GM21786 (cell line): ENCODE data around the gene ST8SIA5.
"Not testable (repeated sequence)": the region's sequence is repeated elsewhere in the genome, so short reads cannot be mapped to it uniquely, and the experiment has no call there.

Source experiments
- ATAC-seq: cut with Tn5 transposase; IDR thresholded peaks from one replicate; pipeline ENCODE4 v1.9.1; 2021; ENCODE audit not compliant: unreplicated experiment

ST8SIA5 gene, protein sequence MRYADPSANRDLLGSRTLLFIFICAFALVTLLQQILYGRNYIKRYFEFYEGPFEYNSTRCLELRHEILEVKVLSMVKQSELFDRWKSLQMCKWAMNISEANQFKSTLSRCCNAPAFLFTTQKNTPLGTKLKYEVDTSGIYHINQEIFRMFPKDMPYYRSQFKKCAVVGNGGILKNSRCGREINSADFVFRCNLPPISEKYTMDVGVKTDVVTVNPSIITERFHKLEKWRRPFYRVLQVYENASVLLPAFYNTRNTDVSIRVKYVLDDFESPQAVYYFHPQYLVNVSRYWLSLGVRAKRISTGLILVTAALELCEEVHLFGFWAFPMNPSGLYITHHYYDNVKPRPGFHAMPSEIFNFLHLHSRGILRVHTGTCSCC

DNA sequence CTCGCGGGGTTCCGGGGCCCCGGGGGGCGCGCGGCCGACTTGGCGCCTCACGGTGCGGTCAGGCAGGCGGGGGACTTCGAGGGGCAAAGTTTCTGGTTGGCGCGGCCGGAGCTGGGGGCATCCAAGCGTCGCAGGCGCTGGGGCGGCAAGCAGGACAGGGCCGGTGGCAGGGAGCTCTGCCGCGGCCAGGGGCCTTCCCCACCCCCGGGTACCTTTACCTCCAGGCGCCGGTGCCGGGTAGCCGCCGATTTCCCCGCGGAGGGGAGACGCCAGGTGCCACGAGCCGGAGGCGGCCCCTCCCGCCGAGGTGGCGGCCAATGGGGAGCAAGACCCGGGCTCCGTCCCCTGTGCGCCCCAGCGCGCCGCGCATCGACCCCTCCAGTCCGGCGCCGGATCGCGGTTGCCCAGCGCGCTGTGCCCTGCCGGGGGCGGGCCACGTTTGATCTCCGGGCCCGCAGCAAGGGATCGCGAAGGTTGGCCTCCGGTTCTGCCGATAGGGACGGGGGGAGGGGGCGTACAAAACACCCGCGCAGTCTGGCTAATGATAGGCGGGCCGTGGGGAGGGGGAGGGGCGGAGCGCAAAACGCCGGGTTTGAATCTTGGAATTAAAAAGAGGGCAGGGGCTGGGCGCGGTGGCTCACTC, at the start of gene ST8SIA5:
ST8SIA5 (minus strand) TSS at position 495 of the 643 bp plus-strand sequence. CDS start 545 bp downstream, outside the sequence.
- no peak for ATAC-seq

GRCh38 chr18:46795945-46796344, 39.1 kb upstream of the ST8SIA5 start:
- not testable (repeated sequence) for ATAC-seq

- ATAC-seq = no peak
Observed at GRCh38 chr18:46794607-46795006, 37.8 kb upstream of the ST8SIA5 start.

GRCh38 chr18:46793565-46793964, 36.7 kb upstream of the ST8SIA5 start:
- no peak for ATAC-seq

DNA sequence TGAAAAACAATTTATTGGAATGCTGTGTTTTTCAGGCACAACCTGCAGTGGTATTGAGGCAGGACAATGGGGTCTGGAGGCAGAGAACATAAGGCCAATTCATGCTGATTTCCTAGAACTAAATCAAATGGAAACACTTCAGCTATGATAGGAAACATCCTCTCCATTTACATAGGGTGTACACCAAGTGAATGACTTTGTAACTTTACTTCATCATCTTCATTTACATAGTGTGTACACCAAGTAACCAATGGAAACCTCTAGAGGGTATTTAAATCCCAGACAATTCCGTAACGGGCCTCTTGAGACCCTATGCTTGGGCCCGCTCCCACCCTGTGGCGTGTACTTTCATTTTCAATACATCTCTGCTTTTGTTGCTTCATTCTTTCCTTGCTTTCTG, 32.2 kb upstream of the ST8SIA5 start:
- no peak for ATAC-seq

GRCh38 chr18:46787674-46788073, 30.8 kb upstream of the ST8SIA5 start:
- ATAC-seq = no peak

GRCh38 chr18:46772357-46772756, 15.5 kb upstream of the ST8SIA5 start:
- no peak for ATAC-seq

GRCh38 chr18:46771141-46771540, 14.3 kb upstream of the ST8SIA5 start:
- ATAC-seq = no peak

GRCh38 chr18:46770708-46771107, 13.9 kb upstream of the ST8SIA5 start:
- no peak for ATAC-seq

GRCh38 chr18:46768166-46768921, 11.5 kb upstream of the ST8SIA5 start:
- ATAC-seq = no peak

GRCh38 chr18:46767217-46767616, 10.4 kb upstream of the ST8SIA5 start:
- ATAC-seq = no peak

- ATAC-seq = no peak
Observed at GRCh38 chr18:46764586-46764985, 7.7 kb upstream of the ST8SIA5 start.

DNA sequence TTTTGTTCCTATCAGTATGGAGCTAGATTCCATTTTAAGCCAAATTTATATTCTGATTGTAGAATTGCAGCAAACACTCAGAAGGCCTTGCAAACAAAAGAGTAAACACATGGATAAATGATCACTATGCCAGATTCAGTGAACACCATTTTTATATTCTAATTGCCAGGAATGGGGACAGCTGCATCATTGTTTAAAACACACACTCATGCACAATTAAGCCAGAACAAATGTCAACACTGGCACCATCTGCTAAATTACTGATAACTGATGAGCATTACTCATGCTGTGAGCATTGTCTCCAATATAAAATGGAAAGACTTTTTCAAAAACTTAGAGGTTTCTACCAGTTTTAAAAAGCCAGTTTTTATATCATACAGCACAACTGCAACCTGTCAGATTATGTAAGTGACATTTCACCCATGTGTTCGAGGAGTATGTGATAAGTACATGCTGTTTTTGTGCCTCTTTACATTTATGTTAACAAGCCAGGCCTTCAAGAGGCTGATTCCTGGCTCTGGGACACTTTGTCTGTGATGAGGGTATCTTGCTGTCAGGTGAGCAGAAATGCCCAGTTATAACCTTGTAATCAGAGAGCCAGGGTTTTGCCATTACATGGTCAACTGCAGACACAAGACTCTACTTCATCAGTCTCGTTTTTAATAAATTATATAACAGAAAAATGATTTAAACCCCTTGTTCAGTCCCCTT, 4.4 kb upstream of the ST8SIA5 start:
- no peak for ATAC-seq

DNA sequence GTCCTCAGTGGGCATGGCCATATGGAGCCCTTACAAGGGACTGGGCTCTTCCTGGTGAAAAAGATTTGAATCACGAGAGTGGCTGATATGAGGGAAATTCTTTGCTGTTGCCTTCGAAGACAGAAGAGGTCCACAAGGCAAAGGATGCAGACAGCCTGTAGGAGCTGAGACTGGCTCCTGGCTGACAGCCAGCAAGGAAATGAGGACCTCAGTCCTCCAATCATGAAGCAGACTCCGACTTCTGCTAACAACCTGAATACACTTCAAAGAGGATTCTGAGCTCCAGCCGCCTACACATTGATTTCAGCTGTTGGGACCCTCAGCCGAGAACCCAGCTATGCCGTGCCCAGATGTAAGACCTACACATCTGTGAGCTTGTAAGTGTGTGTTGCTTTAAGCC, 3.0 kb upstream of the ST8SIA5 start:
- ATAC-seq = no peak

DNA sequence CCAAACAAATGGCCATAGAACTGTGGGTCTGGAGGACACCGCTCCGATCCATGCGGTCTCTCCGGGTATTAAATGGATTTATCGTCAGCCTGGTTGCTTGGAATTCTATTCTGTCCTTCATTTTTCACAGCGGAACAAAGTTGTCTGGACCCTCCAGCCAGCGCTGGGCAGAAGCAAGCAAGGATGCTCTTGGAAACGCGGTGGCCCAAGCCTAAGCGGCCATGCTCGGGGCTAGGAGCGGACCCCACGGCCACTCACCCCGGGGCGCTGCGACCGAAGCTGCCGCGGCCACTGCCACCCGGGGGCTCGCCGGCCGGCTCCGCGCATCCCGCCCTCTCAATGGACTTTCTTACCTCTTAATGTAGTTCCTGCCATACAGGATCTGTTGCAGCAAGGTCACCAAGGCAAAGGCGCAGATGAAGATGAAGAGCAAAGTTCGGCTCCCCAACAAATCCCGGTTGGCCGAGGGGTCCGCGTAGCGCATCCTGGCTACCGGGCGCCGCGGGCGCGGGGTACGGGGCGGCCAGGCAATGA, 761 bp downstream of the ST8SIA5 start:
- no peak for ATAC-seq

DNA sequence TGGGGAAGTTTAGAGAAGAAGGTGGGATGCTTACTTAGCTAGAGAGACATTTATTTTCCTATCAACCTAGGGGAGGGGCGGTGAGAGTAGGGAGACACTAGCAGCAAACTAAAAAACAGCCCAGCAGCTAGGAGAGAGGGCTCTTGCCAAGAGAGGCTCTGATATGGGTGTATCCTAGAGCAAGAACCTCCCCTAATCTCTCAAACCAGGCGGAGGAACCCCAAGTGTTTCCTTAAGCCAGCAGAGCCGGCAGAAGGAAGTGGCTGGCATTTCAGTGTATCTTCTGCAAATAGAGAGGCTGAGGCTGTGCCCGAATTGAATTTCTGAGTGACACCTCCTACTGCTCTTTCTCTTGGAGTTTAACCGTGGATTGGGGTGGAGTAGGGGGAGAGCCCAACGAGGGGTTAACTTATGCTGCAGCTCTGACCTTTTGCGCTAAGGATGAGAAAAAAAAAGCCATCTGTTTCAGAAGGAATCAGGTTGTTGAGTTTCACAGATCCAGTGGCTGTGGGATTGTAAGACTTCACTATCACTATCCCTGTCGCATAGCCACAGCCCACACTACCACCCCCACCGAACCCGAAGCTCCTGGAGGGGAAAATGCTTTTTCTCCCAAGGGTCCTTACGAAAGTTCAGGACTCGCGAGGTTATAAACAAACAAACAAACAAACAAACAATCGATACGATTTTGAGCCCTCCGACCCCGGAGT, 1.4 kb downstream of the ST8SIA5 start:
- ATAC-seq = no peak

DNA sequence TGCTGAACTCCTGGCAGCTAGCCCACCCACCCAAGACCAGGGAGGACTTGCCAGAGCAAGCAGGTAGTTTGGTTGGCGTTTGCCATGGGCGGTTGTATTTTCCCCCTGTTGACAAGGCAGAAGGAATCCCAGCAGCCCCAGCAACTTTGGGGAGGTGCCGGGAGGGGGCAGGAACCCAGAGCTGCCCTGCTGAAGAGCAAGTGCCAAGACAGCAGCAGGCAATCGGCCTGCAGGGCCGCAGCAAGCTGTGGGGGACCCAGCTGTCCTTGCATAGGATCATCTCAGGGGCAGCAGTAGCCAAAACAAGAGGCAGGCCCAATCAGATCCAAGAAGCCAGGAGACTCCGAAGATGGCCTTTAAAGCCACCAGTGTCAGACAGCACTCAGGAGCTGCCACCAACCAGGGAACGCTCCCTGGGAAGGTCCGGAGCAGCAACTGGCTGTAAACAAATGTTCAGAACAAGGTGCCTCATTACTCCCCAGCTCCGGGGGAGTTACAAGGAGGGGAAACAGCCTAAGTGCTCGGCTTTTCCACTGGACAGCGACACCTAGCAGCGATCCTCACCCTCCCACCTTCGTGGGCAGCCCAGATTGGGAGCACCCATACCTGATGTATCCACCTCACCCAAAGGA, 2.1 kb downstream of the ST8SIA5 start:
- ATAC-seq = no peak

- ATAC-seq = peak; percentile 63
Observed at GRCh38 chr18:46754188-46754587, 2.7 kb downstream of the ST8SIA5 start.

DNA sequence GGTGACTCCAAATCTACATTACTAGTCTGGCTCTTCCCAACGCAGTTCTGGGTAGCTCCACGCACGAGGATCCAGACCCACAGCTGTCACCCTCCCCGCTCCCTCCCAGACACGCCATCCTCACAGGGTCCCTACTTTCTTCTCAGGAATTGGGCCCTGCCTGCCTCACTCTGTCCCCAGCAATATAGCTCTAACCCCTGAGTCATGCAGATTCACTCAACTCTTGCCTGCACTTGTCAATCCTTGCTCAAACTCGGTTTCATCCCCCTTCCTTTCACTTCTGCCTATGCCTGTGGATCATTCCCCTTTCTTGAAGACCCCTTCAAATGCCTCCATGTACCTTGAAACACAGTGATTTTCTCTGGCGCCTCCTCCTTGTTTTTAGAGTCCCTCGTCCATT, 5.0 kb downstream of the ST8SIA5 start:
- no peak for ATAC-seq

DNA sequence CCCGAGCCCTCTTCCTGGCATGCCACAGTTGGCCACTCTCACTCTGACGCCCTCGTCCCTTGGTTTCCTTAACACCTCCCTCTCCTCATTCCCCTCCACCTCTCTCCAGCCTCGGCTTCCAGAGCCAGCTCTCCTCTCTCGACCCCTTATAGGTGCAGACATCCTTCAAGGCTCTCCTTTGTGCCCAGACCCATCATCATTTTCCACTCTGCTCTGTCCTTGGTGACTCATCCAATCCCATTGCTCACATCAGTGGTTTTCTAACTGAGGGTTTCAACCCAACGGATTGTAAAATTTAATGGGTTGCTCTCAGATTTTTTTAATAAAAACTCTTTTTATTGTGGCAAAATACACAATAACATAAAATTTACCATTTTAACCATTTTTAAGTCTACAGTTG, 6.2 kb downstream of the ST8SIA5 start:
- ATAC-seq = no peak
